ENCODE results near the gene SIGLEC15.
"Not testable (repeated sequence)": the region's sequence is repeated elsewhere in the genome, so short reads cannot be mapped to it uniquely, and the experiment has no call there.

The SIGLEC15 gene, protein sequence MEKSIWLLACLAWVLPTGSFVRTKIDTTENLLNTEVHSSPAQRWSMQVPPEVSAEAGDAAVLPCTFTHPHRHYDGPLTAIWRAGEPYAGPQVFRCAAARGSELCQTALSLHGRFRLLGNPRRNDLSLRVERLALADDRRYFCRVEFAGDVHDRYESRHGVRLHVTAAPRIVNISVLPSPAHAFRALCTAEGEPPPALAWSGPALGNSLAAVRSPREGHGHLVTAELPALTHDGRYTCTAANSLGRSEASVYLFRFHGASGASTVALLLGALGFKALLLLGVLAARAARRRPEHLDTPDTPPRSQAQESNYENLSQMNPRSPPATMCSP

DNA sequence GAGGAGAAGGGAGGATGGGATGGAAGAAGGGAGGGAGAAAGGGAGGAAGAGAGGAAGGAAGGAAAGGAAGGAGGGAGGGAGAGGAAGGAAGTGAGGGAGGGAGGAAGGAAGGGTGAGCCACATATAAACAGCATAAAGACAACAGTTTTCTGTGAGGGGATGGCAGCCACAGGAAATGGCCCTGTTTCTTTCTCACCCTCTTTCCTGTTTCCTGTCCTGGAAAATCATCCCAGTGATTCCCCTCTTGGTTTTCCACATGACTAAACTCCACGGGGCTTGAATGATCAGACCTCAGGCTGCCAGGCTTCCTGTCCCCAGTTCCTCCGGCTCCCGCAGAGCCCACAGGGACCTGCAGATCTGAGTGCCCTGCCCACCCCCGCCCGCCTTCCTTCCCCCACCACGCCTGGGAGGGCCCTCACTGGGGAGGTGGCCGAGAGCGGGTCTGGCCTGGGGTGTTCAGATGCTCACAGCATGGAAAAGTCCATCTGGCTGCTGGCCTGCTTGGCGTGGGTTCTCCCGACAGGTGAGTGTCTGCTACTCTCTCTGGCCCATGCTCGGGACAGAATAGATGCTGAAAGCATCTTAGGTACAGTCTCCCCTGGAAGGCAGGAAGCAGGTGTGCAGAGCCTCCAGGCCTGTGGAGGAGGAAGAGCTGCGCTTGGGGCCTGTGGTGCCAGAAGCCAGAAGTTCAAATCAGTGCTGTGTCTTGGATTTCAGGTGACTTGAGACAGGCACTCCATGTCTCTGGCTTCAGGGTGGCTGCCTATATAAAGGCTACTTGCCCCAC, at the start of gene SIGLEC15:
SIGLEC15 (plus strand) TSS at position 418 of the 787 bp plus-strand sequence; CDS start at position 472, 54 bp downstream.
- FAIRE-seq: no peak

DNA sequence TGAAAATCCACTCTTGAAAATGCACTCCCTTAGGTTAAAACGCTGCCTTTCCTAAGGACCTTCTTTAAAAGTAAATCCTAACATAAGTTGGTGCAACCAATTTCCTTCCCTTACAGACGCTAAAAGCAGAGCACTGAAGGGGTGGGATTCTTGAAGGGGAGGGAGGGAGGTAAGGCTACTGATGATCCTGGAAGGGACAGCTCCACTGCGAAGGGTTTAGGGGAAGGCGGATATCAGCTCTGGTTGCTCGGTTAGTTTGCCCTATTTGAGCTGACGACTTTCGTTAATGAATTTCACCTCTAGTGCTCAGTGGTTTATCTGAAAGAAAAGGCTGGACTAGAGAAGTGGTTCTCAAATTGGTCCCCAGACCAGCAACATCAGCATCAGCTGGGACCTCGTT, 49.7 kb upstream of the SIGLEC15 start:
- FAIRE-seq: no peak

DNA sequence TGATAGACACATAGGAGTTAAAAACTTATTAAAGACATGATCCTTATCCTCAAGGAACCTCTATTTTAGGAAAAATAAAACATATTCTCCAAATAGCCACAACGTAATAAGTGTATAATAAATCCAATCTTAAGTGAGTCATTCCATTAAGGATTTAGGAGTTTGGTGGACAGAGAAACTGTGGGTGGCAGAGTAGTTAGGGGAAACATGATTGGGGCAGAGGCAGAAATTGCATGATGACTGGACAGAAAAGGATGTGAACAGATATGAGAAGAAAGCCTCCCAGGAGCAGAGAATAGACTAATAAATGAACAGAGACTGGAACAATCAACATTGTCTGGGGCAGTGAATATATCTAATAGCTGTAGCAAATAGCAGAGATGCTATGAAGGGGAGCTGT, 48.1 kb upstream of the SIGLEC15 start:
- no peak for FAIRE-seq

DNA sequence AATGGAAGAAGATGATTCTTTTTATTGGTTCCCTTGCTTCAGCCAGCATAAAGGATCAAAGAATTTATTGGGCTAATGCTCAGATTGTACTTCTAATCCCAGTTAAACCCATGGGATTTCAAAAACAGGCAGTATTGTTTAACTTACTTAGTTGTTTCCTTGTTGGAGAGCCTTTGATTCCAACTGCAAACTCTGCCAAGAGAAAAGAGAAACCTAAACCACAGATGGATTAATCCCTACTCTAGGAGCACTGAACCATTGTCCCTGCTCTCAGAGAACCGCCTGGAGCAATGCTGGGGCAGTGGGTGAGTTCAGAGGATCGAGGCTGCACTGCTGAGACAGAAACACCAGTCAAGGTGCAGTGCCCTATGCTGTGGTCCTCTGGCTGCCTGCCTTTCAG, 44.9 kb upstream of the SIGLEC15 start:
- FAIRE-seq: no peak

DNA sequence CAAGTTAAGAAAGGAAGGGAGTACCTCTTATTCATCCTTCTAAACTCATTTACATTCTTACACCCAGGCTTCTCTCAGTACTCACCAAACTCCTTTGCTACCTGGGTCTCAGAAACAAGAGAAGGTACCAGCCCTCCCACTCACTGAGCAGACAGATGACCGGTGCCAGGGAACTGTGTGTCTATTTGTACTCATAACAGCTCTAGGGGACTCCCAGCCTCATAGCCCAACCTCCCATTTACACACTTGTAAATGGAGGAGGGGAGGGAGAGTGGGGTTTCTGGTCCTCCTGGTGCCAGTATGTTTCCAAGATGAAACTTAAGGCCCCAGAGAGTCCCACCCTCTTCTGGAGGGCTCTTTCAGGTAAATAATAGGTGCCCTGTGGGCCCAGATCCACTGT, 42.8 kb upstream of the SIGLEC15 start:
- no peak for FAIRE-seq

DNA sequence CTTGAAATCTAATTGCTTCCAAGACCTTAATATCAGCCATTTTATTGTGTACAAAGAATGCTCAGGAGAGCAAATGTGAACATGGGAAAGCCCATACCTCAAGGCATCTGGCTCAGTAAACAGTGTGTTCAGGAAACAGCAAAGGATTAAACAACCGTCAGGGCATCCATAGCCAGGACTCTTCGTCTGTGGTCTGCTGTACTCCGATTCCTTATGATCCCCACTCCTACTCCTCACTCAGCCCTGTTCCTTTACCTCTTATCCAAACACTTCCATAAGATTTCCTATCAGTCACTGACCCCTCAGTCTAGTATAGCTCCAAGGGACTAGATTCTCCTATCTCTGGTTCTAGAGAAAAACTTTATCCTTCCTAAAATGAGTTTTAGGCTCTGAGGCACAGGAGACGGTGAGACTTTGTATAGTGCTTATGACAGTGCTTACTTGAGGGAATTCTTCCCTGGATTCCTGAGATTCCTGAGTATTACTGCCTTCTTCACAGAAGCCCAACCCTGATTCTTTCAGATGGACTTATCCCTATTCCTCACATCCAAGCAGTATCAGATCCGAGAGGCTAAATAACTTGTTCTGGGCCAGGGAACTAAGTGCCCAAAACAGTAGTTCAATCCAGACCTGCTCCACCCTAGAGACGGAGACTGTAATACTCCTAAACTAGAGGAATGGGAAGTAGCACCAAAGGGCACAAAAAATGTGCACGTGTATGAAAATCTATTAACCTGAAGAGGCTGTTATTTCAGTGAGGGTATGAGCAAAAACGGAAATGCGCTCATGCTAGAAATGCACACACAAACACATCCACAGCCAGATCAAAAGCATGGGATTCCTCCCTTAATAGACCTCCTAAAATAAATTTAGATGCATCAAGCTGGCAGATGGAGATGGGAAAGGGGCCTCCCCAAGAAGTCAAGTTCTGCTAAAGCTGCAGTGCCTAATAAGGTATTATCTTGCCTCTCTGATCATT, 42.1 kb upstream of the SIGLEC15 start:
- no peak for FAIRE-seq

DNA sequence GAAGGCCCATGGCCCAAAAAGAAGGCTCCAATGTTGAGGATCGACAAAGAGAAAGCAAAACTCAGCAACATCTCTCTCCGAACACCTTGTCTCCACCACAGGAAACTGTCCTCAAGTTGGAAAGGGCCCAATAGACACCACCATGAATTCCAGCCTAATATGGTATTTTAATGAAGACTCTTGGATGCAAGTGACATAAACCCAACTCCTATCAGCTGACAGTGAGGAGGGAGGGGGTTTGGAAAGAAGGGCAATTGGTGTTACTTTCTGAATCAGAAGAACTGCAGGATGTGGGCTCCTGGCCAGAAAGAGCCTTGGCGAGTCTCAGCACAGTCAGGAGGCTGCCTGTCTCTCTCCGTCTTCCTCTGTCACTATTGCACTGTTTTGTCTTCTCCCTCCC, 40.3 kb upstream of the SIGLEC15 start:
- no peak for FAIRE-seq

DNA sequence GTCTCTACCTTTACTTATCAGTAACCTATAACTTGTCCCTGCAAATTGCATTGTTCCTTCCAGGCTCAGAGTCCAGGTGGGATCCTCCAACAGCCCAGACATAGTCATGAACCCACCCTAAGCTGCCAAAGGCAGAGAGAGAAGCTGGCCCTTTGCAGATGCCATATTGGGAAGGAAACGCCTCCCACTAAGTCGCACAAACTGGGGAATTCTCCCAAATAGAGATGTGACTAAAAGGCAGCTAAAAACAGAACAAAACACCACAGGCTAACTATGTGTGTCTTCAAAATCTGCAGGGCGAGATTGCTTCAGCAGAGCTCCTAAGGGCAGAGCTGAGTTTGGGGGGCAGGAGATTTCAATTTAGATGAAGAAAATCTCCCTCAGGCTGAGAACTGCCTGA, 38.5 kb upstream of the SIGLEC15 start:
- FAIRE-seq: no peak

DNA sequence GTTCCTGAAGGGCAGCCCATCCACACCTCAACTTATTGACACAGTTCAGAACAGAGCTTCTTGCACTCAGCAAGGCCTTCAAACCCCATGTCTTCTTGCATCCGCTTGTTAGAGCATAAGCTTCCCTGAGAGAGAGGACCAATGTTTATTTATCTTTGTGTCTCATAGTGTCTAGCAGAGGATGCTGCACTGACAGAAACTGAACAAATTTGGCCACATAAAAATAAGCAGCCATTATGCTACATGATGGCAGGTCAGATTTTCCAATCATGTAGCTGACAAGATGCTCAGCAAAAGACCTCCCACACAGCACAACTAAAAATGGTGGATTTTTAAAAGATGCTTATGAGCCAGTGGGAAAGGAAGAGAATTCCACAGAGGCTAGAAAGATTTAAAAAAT, 38.1 kb upstream of the SIGLEC15 start:
- FAIRE-seq: no peak

DNA sequence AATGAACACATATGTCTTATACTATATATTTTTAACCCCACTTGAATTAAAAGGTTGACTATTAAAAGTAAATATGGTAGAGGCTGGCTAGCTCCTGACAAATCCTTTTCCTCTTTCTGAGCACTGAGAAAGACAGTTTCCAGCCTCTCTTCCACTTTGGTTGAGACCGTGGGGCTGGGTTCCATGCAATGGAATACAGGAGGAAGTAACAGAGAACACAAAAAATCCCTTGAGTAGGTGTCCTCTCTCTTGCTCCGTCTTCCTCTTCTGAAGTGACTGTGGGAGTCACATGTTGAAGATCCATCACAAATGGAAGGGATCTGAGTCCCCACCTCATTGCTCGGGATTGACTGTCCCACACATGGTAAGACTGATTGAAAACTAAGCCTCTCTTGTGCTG, 36.6 kb upstream of the SIGLEC15 start:
- FAIRE-seq: no peak

DNA sequence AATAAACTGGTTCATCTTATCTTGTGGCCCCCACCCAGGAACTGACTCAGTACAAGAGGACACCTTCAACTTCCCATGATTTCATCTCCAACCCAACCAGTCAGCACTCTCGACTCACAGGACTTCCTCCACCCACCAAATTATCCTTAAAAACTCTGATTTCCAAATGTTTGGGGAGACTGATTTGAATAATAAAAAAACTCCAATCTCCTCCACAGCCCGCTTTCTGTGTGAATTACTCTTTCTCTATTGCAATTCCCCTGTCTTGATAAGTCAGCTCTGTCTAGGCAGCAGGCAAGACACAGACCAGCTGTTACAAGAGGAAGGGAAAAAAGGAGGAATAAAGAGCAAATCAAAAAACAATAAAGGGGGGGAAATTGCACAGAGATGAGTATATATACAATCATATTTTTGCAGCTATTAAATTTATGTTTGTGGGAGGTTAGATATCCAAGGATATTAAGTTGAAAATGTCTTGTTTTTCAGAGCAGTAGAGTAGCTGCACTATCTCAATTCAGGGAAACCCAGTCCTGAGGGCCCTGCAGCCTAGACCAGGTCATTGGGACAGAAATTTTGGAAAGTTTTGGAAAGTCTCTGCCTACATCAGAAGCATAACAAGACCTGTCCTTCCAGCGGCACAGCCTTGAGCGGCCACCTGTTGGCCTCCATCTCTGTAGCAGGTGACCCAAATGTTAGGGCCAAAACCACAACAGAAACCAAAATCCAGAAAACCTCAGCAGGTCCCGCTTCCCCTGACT, 32.8 kb upstream of the SIGLEC15 start:
- no peak for FAIRE-seq

DNA sequence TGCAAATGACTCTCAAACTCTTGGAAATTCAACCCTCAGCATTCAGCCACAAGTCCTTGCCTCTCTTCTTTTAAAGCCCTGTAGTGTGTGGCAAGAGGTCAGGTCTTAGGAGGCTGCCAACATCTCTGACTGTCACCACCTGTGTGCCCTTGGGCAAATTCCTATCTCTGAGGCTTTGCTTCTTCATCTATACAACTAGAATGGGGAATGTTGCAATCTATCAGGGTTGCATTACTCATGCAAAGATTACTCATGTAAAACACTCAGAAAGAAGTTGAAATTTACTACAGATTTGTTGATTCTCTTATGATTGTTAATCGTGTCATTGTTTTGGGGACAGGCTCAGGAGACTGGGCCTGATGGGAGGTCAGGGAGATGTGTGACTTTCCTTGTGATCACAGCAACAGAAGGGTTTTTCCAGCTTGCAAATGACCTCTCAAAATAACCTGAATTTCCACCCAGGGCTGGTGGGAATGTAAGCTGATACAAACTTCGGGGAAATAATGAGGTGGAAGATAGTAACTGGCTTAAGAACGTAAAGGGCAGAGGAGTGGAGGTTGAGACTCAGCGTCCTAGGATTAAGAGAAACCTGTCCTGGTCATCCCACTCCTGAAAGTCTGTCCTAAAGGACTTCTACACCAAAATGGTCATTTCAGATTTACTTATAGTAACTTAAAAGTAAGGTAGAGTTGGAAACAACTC, 32.1 kb upstream of the SIGLEC15 start:
- no peak for FAIRE-seq

DNA sequence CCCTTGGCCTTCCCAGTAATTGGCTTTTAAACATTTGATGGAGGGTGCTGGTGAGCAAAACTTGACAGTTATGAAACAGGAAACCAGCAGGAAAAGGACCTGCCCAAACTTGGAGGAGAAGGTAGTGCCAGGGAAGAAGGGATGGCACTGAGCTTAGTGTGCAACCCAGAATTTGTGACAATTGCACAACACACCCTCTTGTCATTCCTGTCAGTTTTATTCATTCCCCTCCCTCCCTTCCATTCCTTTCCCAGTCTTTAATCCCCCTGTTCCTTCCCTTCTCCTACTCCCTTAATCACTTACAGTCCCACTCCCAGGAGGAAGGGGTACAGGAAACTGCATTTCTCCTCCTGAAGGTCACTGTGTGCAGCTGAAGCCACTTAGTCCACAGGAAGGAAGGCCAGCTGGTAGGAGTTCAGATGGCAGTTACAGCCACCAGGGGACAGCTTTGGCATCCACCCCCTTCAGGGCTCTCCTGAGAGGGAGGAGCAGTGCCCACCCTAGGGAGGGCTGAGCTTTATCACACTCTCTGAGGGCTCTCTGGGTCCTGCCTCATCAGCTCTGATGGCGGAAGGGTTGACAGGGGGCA, 24.0 kb upstream of the SIGLEC15 start:
- no peak for FAIRE-seq

DNA sequence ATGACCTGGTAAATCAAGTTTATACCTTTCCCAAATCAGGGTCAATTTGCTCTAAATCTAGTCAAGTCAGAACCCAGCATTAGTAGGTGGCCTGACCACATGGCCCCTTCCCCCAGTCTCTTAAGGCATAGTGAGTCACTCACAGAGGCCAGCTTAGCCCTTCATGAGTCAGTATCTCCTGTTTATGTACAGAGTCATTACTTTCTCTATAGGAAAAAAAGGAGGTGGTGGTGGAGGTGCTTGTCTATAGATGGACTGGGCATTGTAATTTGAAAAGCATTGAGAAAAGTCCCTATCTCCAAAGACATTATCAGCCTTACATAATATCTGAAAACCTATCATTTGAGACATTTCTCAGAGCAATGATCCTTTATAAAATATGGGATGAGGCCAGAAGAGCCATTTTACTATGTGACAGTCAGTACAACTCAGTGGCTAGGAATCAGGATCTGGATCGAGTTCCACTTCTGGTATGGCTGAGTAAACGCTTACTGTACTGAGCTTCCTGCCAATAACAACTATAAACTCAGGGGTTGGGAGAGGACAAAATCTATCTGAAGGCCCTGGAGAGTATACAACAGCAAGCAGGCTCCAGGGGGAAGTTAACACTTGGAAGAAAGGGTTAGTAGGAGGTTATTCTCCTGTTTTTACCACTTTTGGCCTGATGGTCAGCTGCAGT, 22.5 kb upstream of the SIGLEC15 start:
- FAIRE-seq: no peak

DNA sequence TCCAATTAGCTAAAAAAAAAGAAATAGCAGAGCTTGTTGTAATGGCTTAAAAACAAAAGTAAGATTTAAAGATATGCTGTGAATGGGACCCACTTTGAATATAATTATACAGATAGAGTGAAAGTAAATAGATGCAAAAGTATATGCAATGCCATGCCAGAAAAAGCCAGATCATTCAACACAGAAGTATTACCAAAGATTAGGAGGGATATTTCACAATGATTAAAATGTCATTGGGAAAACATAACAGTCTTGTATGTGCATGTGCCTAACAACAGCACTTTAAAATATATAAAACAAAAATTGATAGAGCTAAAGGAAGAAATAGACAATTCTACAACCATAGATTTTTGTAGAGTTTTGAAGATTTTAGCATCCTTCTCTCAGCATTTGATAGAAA, 19.9 kb upstream of the SIGLEC15 start:
- no peak for FAIRE-seq

DNA sequence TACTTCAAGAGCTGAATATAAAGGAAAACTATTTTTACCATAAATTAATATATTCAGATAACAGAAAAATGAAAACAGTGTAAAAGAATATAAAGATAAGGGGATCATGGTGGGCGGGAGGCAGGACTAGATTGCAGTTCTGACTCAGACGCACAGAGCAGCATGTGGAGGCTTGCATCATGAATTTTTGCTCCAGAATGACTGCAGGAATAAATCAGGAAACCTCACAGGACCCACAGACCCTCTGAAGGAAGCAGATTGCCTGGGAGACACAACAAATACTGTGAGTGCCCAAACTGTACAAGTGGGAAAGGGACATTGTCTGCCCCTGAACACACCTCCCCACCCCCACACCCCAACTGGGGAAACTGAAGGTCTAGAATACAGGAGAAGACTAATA, 19.2 kb upstream of the SIGLEC15 start:
- no peak for FAIRE-seq

DNA sequence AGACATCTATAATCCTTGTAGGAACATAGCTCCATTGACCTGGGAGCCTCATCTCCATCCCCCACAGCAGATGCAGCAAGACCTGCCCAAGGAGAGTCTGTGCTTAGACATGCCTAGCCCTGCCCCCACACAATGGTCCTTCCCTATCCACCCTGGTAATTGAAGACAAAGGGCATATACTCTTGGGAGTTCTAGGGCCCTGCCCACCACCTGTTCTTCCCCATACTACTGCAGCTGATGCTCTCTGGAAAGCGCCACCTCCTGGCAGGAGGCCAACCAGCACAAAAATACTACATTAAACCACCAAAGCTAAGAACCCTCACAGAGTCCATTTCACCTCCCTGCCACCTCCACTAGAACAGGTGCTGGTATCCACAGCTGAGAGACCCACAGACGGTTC, 18.3 kb upstream of the SIGLEC15 start:
- not testable (repeated sequence) for FAIRE-seq

DNA sequence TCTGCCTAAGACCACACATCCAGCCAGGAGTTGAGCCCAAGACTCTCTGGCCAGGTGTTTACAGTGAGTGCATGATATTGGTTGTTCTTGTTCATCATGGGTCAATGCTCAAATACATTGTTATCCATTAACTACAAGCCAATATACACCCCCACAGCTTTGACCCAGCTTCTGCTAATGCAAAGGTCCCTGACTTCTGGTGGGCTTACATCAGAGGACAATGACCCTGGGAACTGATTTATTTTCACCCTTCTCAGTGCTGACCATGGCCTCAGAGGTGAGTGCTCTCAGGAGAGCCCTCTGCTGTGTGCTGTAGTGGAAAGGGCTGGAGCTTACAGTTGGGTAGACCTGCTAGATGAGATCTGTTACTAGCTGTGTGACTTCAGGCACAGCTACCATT, 10.7 kb upstream of the SIGLEC15 start:
- not testable (repeated sequence) for FAIRE-seq

DNA sequence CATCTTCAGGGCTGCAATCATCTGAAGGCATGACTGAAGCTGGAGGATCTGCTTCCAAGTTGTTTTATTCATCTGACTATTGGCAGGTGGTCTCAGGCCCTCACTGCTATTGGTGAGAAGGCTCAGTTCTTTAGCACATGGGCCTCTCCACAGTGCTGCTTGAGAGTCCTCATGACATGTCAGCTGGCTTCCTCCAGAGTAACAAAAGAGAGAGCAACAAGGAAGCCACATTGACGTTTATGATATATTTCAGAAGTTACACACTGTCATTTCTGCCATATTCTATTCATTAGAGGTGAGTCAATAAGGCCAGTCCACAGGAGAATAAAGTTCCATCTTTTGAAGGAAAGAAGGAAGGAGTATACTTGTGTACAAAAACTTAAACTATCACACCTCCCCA, 7.9 kb upstream of the SIGLEC15 start:
- FAIRE-seq: no peak

DNA sequence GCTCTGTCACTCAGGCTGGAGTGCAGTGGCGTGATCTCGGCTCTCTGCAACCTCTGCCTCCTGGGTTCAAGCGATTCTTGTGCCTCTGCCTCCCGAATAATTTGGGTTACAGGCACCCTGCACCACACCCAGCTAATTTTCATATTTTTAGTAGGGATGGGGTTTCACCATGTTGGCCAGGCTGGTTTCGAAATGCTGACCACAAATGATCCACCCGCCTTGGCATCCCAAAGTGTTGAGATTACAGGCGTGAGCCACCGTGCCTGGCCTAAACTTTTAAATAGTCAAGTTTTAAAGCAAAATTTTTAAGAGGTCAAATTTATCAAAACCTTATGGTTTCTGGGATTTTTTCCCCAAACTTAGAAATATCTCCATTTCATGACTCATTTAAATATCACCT, 6.7 kb upstream of the SIGLEC15 start:
- not testable (repeated sequence) for FAIRE-seq

Measured in A204.1 (cell line).